Measurements from ENCODE around the gene KIAA1210.

Gene KIAA1210

DNA sequence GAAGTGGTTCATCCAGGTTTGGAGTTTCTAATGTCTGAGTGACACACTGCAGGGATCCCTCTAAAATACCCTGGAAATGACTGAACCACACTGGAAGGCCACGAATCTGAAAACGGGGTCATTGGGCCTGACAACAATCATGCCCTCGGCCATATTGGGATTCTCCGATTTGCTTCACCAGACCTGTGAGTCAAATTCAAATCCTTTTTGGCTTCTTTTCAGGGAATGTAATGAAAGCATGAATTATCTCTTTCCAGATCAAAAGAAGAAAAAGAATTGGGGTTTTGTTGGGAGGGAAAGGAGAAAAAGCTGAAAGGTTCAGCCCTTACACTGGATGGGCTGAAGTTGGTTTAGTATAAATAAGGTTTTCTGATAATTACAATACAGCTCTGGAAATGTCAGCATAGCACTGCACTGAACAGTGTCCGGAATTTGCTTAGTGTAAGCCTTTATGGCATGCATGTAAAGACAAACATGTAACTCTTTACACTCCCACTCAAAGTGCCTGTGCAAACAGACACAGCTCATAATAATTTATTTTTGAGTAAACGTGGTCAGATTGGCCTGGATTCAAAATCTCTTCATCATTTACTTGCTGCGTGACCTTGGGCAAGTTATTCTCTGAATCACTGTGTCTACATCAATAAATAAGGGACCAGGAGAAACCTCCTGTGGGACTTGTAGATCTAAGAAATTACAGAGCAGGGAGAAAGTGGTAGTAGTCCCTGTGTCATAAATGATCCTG is 33.4 kb downstream of the KIAA1210 start:
- in situ Hi-C loops (cut with MboI; ENCODE audit: low sequenced_read_pairs), result no loop called here

DNA sequence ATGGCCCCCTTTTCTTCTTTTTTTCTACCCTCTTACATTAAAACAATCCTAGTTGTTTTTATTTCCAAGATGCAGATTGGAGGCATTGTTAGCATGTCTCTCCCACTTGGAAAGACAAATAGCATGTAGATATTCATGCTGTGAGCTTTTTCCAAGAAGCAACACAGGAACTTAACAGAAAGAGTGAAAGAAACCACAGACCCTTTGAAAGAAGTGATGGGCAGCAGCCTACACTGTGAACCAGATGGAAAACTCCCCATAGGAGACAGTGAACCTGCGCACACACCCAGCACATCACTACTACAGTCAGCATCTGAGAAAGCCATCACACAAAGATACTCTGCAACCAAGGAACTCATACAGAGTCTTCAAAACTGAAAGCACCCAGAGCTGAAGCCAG is 37.0 kb downstream of the KIAA1210 start:
- in situ Hi-C loops (cut with MboI; ENCODE audit: low sequenced_read_pairs), result no loop called here

DNA sequence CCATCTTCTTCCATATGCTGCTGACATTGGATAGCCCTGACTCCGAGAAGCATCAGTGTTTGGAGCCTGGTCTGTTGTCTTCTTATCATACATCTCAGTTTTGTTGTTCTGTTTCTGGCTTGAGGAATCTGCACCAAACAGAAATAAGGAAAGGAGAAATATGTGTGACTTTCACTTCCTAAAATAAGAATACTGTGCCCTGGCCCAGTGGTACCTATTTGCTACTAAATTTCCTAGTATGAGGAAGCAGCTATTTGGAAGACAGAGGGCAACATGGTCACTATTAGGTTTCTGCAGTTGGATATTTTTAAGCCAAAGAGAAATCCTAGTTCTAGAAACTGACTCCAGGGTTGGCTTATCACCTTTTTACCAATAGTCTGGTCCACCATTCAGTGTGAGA is 38.0 kb downstream of the KIAA1210 start:
- in situ Hi-C loops (cut with MboI; ENCODE audit: low sequenced_read_pairs), result no loop called here

DNA sequence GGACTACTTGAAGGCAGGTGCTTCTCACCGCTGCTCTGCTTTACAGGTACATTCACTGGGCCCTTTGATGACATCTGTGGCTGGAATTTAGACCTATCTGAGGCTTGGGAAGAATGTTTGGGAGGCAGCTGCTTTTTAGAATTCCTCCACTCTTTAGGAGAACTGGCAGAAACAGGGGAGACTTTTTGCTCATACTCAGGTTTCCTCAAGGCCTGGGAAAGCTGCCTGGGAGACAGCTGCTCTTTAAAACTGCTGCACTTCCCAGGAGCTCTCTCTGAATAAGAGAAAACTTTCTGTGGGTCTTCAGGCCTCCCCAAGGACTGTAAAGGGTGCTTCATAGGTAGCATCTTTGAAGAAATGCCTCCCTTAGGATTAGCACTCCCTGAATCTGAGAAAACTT is 40.5 kb downstream of the KIAA1210 start:
- in situ Hi-C loops (cut with MboI; ENCODE audit: low sequenced_read_pairs), result no loop called here

DNA sequence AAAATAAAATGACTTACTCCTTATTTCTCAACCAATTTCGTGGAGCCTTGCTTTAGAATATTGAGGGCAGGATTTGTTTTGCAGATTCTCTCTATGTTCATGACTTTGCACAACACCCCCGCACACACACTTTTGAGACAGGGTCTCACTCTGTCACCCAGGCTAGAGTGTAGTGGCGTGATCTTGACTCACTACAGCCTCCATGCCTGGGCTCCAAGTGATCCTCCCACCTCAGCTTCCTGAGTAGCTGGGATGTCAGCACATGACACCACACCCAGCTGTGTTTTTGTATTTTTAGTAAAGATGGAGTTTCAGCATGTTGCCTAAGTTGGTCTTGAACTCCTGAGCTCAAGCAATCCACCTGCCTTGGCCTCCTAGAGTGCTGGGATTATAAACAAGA is 42.8 kb downstream of the KIAA1210 start:
- in situ Hi-C loops (cut with MboI; ENCODE audit: low sequenced_read_pairs), result no loop called here

DNA sequence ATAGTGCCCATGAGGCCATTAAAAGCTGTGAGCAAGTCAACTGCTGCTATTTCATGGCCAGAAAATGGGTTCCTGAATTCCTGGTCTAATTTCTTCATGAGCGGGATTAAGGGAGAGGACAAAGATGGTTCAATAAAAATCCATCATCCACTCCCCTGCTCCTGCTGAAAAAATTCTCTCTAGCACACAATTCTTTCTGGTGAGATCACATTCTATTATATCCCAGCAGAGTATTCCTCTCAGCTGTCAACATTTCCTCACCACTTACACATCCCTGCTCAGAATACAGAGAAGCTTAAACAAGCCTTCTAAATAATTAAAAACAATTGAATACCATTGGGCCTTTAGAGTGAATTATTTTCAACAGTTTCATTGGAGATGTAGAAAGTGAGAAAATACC is 45.3 kb downstream of the KIAA1210 start:
- in situ Hi-C loops (cut with MboI; ENCODE audit: low sequenced_read_pairs), result no loop called here

DNA sequence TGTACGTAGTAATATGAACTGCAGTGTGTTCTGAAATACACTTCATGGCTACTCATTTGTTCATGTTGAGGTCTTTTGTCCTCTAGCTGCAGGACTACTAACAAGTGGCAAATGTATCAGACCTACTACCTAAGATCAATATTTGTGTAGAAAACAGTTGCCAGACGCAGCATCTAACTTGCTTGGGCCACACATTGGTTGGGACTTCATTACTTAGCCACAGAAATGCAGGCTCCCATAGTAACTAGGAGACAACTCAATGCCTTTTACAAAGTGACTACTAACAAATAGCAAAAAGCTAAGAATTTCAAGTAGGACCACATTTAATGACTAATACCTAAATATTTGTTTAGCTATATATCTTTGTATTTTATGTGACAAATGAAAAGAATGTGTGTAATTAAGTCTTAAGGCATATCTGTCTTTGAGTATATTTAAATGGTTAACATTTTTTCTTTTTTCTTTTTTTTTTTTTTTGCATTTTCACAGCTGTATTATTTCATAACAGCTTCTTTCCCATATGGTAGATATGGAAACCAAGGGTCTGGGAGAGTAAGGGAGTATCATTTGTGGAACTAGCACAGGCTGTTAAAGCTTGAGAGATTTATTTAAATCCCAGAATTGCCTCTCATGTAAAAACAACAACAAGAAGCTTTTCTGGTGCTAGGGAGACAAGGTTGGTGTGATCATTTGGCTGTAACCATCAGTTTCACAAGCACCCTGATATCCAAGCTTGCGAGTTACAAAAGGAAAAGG is 52.2 kb downstream of the KIAA1210 start:
- in situ Hi-C loops (cut with MboI; ENCODE audit: low sequenced_read_pairs), result no loop called here

DNA sequence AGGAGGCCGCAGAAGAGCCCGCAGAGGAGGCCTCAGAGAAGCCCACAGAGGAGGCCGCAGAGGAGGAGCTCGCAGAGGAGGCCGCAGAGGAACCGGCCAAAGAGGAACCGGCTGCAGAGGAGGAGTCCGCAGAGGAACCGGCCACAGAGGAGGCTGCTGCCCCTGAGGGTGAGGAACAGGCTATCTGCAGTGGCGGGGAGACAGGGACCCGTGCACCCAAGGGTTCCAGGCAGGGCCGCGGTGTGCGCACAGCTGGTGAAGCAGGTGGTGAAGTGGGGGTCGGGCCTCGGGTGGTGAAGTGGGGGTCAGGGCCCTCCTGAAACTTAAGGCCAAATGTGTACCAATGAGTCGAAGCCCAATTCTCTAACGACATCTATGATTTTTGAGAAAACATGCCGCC is 53.7 kb downstream of the KIAA1210 start:
- in situ Hi-C loops (cut with MboI; ENCODE audit: low sequenced_read_pairs), result loop anchor here (25.0 kb wide), 1 partner anchor 237 kb away; no protein-coding TSS in a partner anchor

DNA sequence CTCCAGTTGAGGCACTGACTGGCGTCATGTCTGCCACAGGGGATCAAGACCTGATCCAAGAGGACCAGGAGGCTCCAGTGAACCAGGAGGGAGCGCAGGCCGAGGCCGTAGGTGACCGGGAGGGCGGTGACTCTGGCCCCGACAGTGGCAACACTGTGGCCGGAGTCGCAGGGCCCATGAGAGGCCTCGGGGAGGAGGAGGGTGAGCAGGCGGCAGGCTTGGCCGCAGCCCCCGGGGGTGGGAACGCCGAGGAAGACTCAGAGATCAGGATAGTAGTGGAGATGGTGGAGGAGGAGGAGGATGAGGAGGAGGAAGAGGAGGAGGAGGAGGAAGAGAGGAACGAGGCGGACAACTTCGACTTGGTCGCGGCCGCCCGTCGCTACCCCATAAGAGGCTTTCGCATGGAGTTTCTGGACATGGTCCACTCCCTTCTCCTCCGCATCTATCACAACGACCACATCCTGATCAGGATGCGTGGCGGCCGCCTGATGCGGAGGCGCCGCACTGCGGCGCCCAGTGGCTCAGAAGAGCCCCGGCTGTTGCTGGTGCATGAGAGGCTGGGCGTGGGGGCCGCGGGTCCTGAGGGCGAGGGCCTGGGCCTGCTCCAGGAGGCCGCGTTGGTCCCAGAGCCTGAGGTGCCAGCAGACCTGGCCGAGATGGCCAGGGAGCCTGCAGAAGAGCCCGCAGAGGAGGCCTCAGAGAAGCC is 54.3 kb downstream of the KIAA1210 start:
- in situ Hi-C loops (cut with MboI; ENCODE audit: low sequenced_read_pairs), result loop anchor here (25.0 kb wide), 1 partner anchor 236 kb away; no protein-coding TSS in a partner anchor

DNA sequence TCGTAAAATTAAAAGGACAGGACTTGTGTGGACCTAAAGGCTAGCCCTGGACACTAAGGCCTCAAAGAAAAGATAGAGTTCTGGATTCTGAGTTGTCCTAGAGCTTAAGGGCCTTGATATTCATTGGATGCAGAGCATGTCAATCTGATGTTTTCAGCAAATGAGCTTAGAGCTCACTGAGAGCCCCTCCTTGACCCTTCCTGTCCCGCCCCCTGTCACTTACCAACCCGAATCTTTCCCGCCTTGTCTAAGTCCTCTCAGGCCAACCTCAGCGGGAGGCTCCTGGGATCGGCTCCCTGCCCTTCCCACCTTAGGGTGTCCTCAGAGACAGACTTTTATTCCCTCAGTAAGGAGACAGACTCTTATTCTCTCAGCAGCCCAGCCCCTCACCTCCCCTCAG is 54.9 kb downstream of the KIAA1210 start, which contains the start of gene CT47C1:
Gene CT47C1 (plus strand): TSS at position 250 of the 400 bp plus-strand sequence. CDS start 233 bp downstream, outside the sequence.
- in situ Hi-C loops (cut with MboI; ENCODE audit: low sequenced_read_pairs), result loop anchor here (25.0 kb wide), 1 partner anchor 235 kb away; no protein-coding TSS in a partner anchor

DNA sequence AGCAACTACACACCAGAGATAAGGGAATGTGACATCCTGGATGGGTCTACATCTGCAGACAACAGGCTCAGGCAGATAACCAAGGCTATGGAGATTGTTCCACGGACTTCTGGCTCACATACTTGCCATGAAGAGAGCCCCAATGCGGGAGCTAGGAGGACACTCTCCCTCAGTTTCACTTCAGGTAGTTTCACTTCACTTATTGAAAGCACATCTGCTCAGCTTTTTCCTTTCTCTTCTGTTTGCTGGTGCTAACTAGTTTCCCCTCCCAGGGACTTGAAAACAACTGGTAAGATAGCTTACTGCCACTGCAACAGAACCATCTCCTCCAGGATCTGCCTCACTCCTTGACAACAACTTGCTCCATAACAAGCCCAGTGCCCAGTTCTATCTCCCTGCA is 56.2 kb downstream of the KIAA1210 start:
- in situ Hi-C loops (cut with MboI; ENCODE audit: low sequenced_read_pairs), result loop anchor here (25.0 kb wide), 1 partner anchor 234 kb away; no protein-coding TSS in a partner anchor

DNA sequence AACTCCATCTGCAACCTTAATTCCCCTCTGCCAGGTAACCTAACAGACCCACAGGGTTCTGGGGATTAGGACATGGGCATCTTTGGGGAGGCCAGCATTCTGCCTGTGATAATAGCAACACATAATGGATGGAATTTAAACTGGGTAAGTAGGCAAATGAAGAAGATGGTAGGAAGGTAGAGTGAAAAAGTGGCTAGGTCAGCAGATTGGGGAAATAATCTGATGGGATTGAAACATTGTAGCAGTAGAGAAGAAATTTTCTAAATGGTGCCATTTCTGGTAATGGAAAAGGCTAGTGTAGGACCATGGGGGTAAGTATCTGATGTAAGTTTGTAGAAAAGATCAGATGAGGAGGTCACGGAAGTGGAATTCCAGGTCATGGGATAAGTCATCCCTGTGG is 57.9 kb downstream of the KIAA1210 start:
- in situ Hi-C loops (cut with MboI; ENCODE audit: low sequenced_read_pairs), result loop anchor here (25.0 kb wide), 1 partner anchor 232 kb away; no protein-coding TSS in a partner anchor

DNA sequence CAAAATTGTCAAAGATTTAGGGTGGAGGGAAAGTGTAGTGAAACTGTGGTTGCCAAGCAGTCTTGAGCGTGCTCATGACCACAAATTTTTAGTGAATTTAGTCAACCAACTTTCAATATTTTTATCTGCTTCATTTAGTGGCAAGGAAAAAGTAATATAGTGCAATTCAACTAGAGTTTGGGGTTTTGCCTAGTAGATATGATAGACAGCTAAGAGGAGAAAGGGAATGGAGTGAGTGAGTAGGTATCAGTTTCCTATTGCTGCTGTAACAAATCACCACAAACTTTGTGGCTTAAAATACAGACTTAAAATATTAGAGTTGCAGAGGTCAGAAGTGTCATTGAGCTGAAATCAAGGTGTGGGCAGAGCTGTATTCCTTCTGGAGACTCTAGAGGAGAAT is 58.5 kb downstream of the KIAA1210 start:
- in situ Hi-C loops (cut with MboI; ENCODE audit: low sequenced_read_pairs), result loop anchor here (25.0 kb wide), 1 partner anchor 232 kb away; no protein-coding TSS in a partner anchor

DNA sequence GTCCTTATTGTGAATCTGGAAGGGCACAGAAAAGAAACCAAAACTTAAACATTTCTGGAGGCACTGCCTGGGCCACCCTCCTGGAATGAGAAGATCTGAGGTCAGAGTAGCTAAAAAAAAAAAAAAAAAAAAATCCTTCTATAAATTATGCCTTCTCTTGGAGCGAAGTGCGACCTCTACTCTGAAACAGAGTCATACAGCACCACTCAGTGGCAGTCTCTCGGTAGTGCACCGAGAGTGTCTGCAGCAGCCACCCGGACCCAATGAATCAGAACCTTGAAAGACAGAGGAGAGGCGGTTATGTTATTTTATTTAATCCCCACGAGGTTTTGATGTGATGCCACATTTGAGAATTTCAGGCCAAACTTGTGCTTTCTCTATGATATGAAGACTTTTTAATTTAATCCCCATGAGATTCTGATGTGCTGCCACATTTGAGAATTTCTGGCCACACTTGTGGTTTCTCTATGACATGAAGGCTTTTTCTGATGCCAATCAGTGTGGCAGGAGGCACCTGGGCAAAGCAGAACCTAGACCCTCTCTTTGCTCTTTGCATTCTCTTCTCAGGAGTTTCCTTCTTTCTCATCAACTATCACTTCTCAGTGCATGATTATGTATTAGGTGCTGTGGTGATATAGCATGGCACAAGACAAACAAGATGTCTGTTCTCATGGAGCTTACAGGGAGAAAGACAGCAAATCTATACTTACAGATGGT is 60.4 kb downstream of the KIAA1210 start:
- in situ Hi-C loops (cut with MboI; ENCODE audit: low sequenced_read_pairs), result loop anchor here (25.0 kb wide), 1 partner anchor 230 kb away; no protein-coding TSS in a partner anchor

DNA sequence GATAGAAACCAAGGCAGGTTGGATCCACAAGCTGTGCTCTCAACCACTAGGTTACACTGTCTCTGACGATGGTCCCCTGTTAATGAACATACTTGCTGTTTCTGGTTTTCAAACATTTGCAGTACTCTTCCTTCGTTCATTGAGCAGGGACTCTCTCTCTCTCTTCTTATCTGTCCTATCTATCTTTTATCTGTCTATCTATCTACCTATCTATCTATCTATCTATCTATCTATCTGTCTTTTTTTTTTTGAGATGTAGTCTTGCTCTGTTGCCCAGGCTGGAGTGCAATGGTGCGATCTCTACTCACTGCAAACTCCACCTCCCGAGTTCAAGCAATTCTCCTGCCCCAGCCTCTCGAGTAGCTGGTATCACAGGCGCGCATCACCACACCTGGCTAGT is 64.2 kb downstream of the KIAA1210 start:
- in situ Hi-C loops (cut with MboI; ENCODE audit: low sequenced_read_pairs), result loop anchor here (25.0 kb wide), 1 partner anchor 226 kb away; no protein-coding TSS in a partner anchor

DNA sequence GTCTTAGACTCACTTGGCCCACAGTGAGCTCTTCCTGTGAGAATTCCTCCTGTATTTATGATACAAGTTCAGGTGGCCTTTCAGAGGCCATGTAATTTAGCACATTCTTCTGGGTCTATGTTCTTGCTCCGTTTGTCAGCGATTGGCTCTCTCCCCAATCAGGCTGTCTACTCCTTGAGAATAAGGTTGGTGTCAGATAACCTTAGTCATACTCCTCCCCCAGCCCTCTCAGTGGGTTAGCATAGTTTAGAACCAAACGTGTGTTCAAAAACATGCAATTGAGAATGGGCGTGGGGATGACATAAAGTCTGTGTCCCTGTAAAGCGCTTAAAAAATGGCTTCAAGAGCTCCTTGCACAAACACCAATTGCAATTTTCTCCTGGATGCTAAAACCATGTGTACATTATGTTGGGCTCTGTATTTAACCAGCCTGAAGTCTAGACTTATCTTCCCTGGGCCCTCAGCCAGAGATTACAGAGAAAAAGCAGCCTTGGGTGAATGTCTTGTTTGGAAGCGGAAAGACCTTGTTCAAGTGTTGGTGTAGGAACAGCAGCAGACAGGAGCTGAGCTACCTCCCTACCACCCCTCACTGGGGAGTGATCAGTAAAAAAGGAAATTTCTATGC is 64.8 kb downstream of the KIAA1210 start:
- in situ Hi-C loops (cut with MboI; ENCODE audit: low sequenced_read_pairs), result loop anchor here (25.0 kb wide), 1 partner anchor 226 kb away; no protein-coding TSS in a partner anchor

DNA sequence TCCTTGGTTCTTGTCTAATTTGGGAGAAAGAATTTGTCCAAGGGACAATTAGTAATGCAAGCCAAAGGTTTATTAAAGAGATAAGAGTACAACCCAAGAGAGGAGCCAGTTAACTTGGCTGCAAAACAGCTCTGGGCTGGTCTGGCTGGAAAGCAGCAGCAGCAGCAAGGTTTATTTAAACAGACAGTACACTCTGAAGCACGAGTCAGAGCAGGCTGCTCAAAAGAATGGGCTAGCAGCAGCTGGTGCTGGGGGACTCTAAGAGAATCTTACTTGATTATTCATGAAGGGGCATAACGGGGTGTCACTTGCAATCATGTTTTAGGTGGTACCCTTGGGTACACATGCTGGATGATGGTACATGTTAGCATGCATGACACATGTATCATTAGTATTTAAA is 71.9 kb downstream of the KIAA1210 start:
- in situ Hi-C loops (cut with MboI; ENCODE audit: low sequenced_read_pairs), result loop anchor here (25.0 kb wide), 1 partner anchor 218 kb away; no protein-coding TSS in a partner anchor

DNA sequence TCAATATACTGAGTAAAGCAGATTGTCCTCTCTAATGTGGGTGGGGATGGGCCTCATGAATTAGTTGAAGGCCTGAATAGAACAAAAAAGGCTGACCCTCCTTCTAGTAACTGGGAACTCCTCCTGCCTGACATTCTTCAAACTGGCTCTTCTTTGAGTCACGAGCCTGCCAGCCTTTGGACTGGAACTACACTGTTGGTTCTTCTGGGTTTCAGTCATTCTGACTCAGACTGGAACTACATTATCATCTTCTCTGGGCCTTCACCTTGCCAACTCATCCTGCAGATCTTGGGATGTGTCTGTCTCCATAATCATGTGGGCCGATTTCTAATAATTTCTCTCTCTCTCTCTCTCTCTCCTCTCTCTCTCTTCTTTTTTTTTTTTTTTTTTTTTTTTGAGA is 81.7 kb downstream of the KIAA1210 start:
- in situ Hi-C loops (cut with MboI; ENCODE audit: low sequenced_read_pairs), result no loop called here

DNA sequence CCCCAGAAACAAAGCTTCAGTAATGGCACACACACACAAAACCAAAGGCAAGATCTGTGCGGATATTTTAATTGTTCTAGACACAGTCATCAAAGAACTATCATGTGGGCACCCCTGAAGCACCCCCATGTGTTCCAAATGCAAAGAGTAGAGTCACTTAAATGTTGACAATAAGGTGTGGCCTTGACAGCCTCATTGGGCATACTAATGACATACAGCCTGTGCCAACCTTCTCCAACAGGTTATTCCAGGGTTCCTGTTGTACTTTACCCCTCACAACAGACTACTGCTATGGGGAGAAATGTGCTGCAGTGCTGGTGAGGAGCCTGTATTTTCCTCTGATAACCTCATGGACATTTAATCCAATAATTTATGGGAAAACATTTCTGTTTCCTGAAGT is 84.6 kb downstream of the KIAA1210 start:
- in situ Hi-C loops (cut with MboI; ENCODE audit: low sequenced_read_pairs), result no loop called here

DNA sequence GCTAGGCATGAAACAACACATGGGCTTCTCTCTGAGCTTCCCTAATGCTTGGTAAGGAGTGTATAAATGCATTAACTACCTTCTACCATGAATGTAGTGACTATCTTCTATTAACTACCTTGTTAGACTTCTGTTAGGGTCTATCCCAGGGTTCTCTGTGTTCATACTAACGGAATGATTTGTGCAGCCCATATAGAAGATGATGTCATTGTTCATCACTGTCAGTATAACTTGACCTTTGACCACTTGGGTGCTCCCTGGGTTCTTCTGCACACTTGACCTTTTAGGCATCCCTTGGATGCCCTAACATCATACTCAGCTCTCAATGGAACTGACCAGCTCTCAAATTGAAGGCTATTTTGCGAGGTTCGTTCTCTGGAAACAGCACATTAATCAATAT is 85.6 kb downstream of the KIAA1210 start:
- in situ Hi-C loops (cut with MboI; ENCODE audit: low sequenced_read_pairs), result no loop called here
